ENCODE measurements around the gene NUDT1. TPM values are rescaled to one million over a fixed set of nuclear protein-coding genes. Genes with fewer than 3 reads are reported as not detected.

NUDT1 gene
- total and polyA plus RNA-seq, 2 experiments from 2014 or later: 54.5 to 163 TPM

GRCh38 chr7:2290877-2291276 lies 48.9 kb downstream of the NUDT1 start:
- ATAC-seq: no peak
- TF ChIP-seq ETS1 (IDR thresholded peaks at IDR 0.05): no peak
- no peak for TF ChIP-seq ZNF114 (CRISPR knock-in tag; IDR thresholded peaks at IDR 0.05)
- no peak for TF ChIP-seq ZNF331 (CRISPR knock-in tag; IDR thresholded peaks at IDR 0.05; ENCODE audit: low read depth)
- no peak for TF ChIP-seq EZH2phosphoT487 (IDR thresholded peaks at IDR 0.05; ENCODE audit: unreplicated experiment)
- no peak for TF ChIP-seq STAT1 (IDR thresholded peaks at IDR 0.05; ENCODE audit: unreplicated experiment)
- TF ChIP-seq CTCF (conservative IDR thresholded peaks at IDR 0.05; ENCODE audit: low read depth in 2 of 2): no peak
- no peak for TF ChIP-seq POLR2AphosphoS5 (IDR thresholded peaks at IDR 0.05; ENCODE audit: low read depth)
- H3K27me3 Mint-ChIP-seq (ENCODE audit: insufficient read depth, low read depth, poor library complexity): peaks cover 3% of the 10 kb centered on the region

GRCh38 chr7:2295936-2296620 lies 54.1 kb downstream of the NUDT1 start:
- Mint-ChIP-seq H3K4me1 (peaks cover 19% of the 10 kb centered on the region), H3K9me3 (no peaks in the 10 kb centered on the region), H3K4me3 (no peak overlapping the region), H3K27ac (no peak overlapping the region), H3K36me3 (ENCODE audit: low read depth) (peaks cover 2% of the 10 kb centered on the region; the same call in 2 of the 3 replicates), H3K27me3 (ENCODE audit: insufficient read depth, low read depth, poor library complexity) (peaks cover 14% of the 10 kb centered on the region)
- H3K36me3 ChIP-seq (ENCODE audit: insufficient read depth): no peaks in the 10 kb centered on the region
- no peak overlapping the region for H2AFZ ChIP-seq
- H3K4me1 ChIP-seq (ENCODE audit: insufficient read depth): peaks cover 9% of the 10 kb centered on the region; the same call in 1 of the 2 replicates
- no peaks in the 10 kb centered on the region for H3K9me2 ChIP-seq (ENCODE audit: insufficient read depth)
- no peak overlapping the region for H3K4me3 ChIP-seq
- H3K4me2 ChIP-seq: 0 out of 2 replicates have a peak overlapping the region, but pooled peaks have one; percentile 1
- H3K27me3 ChIP-seq (ENCODE audit: insufficient read depth): no peaks in the 10 kb centered on the region
- H4K20me1 ChIP-seq (replicated peaks; ENCODE audit: insufficient read depth): no peaks in the 10 kb centered on the region
- peak overlapping the region; percentile 4; the same call in 1 of the 2 replicates for H3K27ac ChIP-seq (ENCODE audit: low read depth)
- no peaks in the 10 kb centered on the region for H3F3A ChIP-seq (replicated peaks; ENCODE audit: low read depth)
- DNase-seq (ENCODE audit: low spot score) (no peak), ATAC-seq (no peak)
- H3K79me2 ChIP-seq (replicated peaks; ENCODE audit: insufficient read depth): peaks cover 57% of the 10 kb centered on the region
- TF ChIP-seq POLR2AphosphoS5 (IDR thresholded peaks at IDR 0.05; ENCODE audit: low read depth): no peak
- no peak for TF ChIP-seq ZNF114 (CRISPR knock-in tag; IDR thresholded peaks at IDR 0.05)
- TF ChIP-seq JUNB (IDR thresholded peaks at IDR 0.05; ENCODE audit: unreplicated experiment): no peak
- no peak for TF ChIP-seq CTCF (conservative IDR thresholded peaks at IDR 0.05; ENCODE audit: low read depth in 2 of 2)
- no peak for TF ChIP-seq ZNF462 (CRISPR knock-in tag; IDR thresholded peaks at IDR 0.05)

More at GRCh38 chr7:2290877-2291276, 48.9 kb downstream of the NUDT1 start:
- Histone ChIP-seq H3F3A (replicated peaks; ENCODE audit: low read depth) (no peaks in the 10 kb centered on the region), H3K27me3 (ENCODE audit: insufficient read depth) (no peaks in the 10 kb centered on the region), H3K9me2 (ENCODE audit: insufficient read depth) (no peaks in the 10 kb centered on the region), H3K4me3 (no peak overlapping the region), H3K79me2 (replicated peaks; ENCODE audit: insufficient read depth) (peaks cover 13% of the 10 kb centered on the region; the same call in 1 of the 2 replicates), H2AFZ (no peak overlapping the region), H4K20me1 (replicated peaks; ENCODE audit: insufficient read depth) (no peaks in the 10 kb centered on the region), H3K36me3 (ENCODE audit: insufficient read depth) (no peaks in the 10 kb centered on the region), H3K4me2 (no peak overlapping the region), H3K27ac (ENCODE audit: low read depth) (no peak overlapping the region), H3K4me1 (ENCODE audit: insufficient read depth) (0 out of 2 replicates have a peak, but pooled peaks cover 3% of the 10 kb centered on the region)
- Mint-ChIP-seq H3K9me3 (no peaks in the 10 kb centered on the region), H3K4me1 (peaks cover under 1% of the 10 kb centered on the region; the same call in 2 of the 3 replicates), H3K27ac (no peak overlapping the region; the same call in 1 of the 2 replicates), H3K4me3 (no peak overlapping the region), H3K36me3 (ENCODE audit: low read depth) (no peaks in the 10 kb centered on the region)
- no peak for DNase-seq (ENCODE audit: low spot score)

Data from GM23338 (cell line).